Fibroblast of lung (primary cell): Measurements from ENCODE around the gene PSKH1.

Experiments
- CTCF ChIP-seq, 2 donors: IDR thresholded peaks in 1 of 2; conservative IDR thresholded peaks in 1 of 2; 1 replicate in 1 of 2; 2 replicates in 1 of 2; pipeline ENCODE4 v1.5.1; 2011 to 2012; ENCODE audit warnings: low read length in 2 of 2, control low read depth in 1 of 2, inconsistent platforms in 1 of 2, low read depth in 1 of 2, mild to moderate bottlenecking in 1 of 2
- EZH2 ChIP-seq: IDR thresholded peaks from 2 replicates; pipeline ENCODE4 v1.5.1; 2012; ENCODE audit warnings: low read length, control low read depth, mild to moderate bottlenecking; ENCODE audit errors: missing control alignments

GRCh38 chr16:67883872-67884261, 9.2 kb upstream of the PSKH1 start:
- TF ChIP-seq EZH2: no peak
- TF ChIP-seq CTCF (conservative IDR thresholded peaks at IDR 0.05 in 1 of 2, IDR thresholded peaks at IDR 0.05 in 1 of 2; ENCODE audit: low read depth in 1 of 2, low read length in 2 of 2): peak; percentile 67 to 77
